Effector memory CD4-positive, alpha-beta T cell (primary cell): ENCODE results near the gene SMC1A.

ENCODE experiments used
- DNase-seq, 3 donors: peaks; one replicate each; pipeline ENCODE4 v3.0.0-alpha.2; 2020
- H3K27ac ChIP-seq: 2 replicates; pipeline ENCODE4 v1.7.0; 2013; ENCODE audit warnings: mild to moderate bottlenecking, low read length, moderate library complexity; ENCODE audit not compliant: insufficient read depth, poor library complexity, severe bottlenecking
- H3K27me3 ChIP-seq: replicated peaks from 2 replicates; pipeline ENCODE4 v1.7.0; 2013; ENCODE audit warnings: mild to moderate bottlenecking, low read length; ENCODE audit not compliant: insufficient read depth, control insufficient read depth, poor library complexity, severe bottlenecking
- H3K36me3 ChIP-seq: 2 replicates; pipeline ENCODE4 v1.7.0; 2013; ENCODE audit warnings: mild to moderate bottlenecking, low read length, moderate library complexity; ENCODE audit not compliant: control insufficient read depth, insufficient read depth
- H3K4me1 ChIP-seq: 2 replicates; pipeline ENCODE4 v1.7.0; 2013; ENCODE audit warnings: low read length, mild to moderate bottlenecking; ENCODE audit not compliant: control insufficient read depth, insufficient read depth, poor library complexity, severe bottlenecking
- H3K4me3 ChIP-seq: 2 replicates; pipeline ENCODE4 v1.7.0; 2013; ENCODE audit warnings: low read length, low read depth, mild to moderate bottlenecking; ENCODE audit not compliant: insufficient read depth, poor library complexity, severe bottlenecking
- H3K9me3 ChIP-seq: 2 replicates; pipeline ENCODE4 v1.7.0; 2013; ENCODE audit warnings: mild to moderate bottlenecking, low read length, moderate library complexity; ENCODE audit not compliant: control insufficient read depth

SMC1A gene

GRCh38 chrX:53441531-53442321 is 19.3 kb upstream of the SMC1A start:
- Histone ChIP-seq H3K4me1 (peaks cover 6% of the 10 kb centered on the region), H3K9me3 (no peaks in the 10 kb centered on the region), H3K27ac (no peak overlapping the region), H3K27me3 (no peaks in the 10 kb centered on the region), H3K4me3 (peak overlapping the region; percentile 47), H3K36me3 (no peaks in the 10 kb centered on the region)
- peak; percentile 58 to 73 (median 59) for DNase-seq

DNA sequence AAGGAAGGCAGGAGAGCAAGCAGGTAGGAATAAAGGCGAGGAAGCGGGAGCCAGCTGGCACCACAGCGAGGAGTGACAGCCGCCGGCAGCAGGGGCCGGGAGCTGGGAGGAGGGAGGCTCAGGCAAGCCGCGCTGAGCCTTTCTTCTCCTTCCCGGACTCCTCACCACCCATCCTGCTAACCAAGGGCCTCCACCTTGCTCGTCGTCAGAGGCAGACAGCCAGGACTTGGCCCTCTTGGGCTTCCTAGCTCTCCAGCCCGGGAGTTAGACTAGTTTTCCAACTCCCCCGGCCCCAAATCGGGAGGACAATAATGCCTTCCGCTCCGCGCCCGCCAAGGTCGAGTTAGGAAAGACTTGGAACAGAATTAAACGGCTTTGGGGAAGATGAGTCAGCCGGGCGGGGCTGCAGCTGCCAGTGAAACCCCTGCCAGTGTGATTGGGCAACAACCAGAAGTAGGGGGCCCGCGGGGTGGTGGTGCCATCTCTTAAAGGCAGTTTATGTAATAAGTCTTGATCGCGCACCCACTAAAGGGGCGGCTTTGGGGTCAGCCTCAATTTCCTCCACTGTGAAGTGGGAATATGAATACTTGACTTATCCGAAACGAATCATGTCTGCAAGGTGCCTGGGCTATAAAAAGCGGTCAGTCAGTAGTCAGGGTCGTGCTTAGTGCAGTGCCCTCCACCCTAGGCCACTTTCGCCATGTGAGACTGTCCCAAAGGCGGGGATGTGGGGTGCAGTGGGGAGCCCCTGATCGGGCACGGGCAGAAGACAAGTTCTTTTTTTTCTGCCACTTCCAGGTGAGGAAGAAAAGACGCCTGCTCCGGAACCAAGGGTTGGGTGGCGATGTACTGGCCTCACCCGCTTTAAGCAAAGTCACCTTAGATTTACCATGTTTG is 18.4 kb upstream of the SMC1A start:
- no peaks in the 10 kb centered on the region for H3K36me3 ChIP-seq
- no peak overlapping the region for H3K27ac ChIP-seq
- H3K4me3 ChIP-seq = peak overlapping the region; percentile 47
- H3K9me3 ChIP-seq = no peaks in the 10 kb centered on the region
- DNase-seq = no peak
- H3K27me3 ChIP-seq = no peaks in the 10 kb centered on the region
- H3K4me1 ChIP-seq = peaks cover 6% of the 10 kb centered on the region

DNA sequence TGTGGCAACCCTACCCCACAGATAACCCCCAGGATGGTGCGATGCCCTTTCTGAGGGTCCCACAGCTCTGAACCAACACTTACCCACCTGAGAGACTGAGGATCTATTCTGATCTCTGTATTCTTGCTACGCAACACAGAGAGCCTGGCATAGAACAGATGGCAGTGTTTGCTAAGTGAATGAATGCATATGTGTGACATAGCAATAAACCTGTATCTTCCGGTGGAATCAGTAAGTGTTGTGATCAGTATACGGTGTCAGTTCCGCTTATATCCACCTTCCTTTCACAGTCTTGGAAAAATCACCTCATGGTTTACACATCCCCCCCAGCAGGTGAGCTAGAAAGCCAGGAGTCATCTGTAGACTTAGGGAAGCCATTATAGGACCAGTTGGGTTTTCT is 17.6 kb upstream of the SMC1A start:
- Histone ChIP-seq H3K27ac (no peak overlapping the region), H3K4me3 (no peak overlapping the region), H3K36me3 (no peaks in the 10 kb centered on the region), H3K4me1 (peaks cover 6% of the 10 kb centered on the region), H3K27me3 (no peaks in the 10 kb centered on the region), H3K9me3 (no peaks in the 10 kb centered on the region)
- no peak for DNase-seq

DNA sequence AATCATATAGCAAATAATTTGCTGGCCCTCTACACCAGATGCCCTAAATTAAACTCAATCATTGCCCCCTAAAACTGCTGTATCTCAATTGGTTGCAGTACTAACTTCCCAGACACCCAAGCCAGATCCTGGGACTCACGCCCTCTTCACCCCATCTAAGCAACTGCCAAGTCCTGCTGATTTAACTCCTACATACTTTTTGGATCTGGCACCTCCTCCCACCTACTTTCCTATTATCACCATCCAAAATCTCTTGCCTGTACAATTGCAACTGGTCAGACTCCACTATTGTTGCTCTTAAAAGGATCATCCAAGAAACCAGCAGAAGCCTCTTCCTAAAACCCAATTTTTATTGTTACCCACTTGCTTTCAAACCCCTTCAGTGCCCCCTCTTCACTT is 16.4 kb upstream of the SMC1A start:
- DNase-seq = no peak

GRCh38 chrX:53438174-53438831 is 15.8 kb upstream of the SMC1A start:
- no peaks in the 10 kb centered on the region for H3K9me3 ChIP-seq
- H3K27ac ChIP-seq = no peak overlapping the region
- H3K4me3 ChIP-seq = no peak overlapping the region
- no peak for DNase-seq
- H3K36me3 ChIP-seq = no peaks in the 10 kb centered on the region
- H3K27me3 ChIP-seq = no peaks in the 10 kb centered on the region
- peaks cover 10% of the 10 kb centered on the region for H3K4me1 ChIP-seq

More for the DNA sequence above, 16.4 kb upstream of the SMC1A start:
- H3K4me3 ChIP-seq = no peak overlapping the region
- H3K27ac ChIP-seq = no peak overlapping the region
- peaks cover 6% of the 10 kb centered on the region for H3K4me1 ChIP-seq
- no peaks in the 10 kb centered on the region for H3K36me3 ChIP-seq
- no peaks in the 10 kb centered on the region for H3K27me3 ChIP-seq
- no peaks in the 10 kb centered on the region for H3K9me3 ChIP-seq

DNA sequence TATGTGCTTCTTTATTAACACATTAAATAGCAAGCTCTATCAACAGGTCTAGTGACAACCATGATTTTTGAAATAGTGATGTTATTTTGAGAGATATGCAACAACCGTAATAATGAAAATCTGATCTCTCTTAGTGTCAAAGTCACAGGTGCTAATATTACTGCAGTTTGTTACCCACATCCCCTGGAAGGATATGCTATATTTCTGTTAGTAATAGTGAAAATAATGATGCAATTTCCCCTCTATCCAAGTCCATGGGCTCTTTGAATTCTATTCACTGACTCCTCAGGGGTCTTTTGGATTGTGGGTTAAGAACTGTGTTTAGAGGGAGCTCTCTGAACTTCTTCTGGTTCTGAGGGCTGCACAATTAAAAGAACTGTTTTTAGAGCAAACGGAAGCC is 14.8 kb upstream of the SMC1A start:
- Histone ChIP-seq H3K9me3 (no peaks in the 10 kb centered on the region), H3K4me1 (peaks cover 9% of the 10 kb centered on the region), H3K27ac (no peak overlapping the region), H3K36me3 (peaks cover under 1% of the 10 kb centered on the region), H3K4me3 (no peak overlapping the region), H3K27me3 (no peaks in the 10 kb centered on the region)
- DNase-seq = no peak

GRCh38 chrX:53435997-53436396 is 13.5 kb upstream of the SMC1A start:
- H3K4me1 ChIP-seq = peaks cover 4% of the 10 kb centered on the region
- peak; percentile 21 to 51 (median 44) for DNase-seq

DNA sequence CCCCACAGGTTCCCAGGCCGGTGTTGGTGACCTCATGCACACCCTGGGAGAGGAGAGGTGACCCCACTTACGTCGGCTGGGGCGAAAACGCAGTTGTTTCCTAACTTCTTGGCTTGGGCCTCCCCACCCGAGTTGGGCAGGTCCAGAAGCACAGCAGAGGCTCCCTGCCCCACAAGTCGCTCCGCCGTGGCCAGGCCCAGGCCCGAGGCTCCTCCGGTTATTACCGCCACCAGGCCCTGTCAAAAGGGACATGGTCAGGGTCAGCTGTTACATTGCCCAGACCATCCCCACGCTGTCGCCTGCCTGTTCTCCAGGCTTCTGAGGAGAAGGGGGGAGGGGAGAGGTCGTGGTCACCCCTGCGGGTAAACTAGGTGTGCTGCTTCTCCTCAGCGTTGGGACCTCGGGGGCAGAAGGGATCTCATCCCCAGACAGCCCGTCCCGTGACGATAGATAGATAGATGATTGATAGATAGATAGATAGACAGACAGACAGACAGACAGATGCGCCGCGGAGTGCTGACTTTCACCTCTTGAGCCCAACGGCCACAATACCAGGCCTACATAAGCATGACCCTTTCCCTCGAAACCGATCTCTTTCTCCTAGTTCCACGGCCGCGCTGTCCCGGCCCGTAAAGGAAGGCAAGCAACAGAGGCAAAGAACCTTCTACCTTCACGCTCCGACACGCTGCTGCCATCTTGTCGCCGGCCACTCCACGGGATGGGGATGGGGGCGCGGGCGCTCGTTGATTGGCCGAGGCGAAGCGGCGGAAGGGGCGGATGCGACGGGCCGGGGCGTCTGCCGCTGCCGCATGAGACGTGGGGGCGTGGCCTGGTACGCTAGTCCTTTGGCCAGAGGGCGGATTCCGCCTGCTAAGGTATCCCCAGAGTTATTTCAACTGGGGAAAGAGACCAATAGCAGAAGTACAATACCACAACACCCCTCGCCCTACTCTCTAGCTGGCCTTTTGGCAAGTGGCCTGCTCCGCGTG is 11.5 kb upstream of the SMC1A start, which contains the start of gene HSD17B10:
Gene HSD17B10, minus strand, starts transcription at position 720 of the 989 bp plus-strand sequence. Its CDS starts 25 bp downstream, at position 695.
- DNase-seq = peak; percentile 72 to 80 (median 77)
- H3K4me1 ChIP-seq = peaks cover 4% of the 10 kb centered on the region
- H3K27ac ChIP-seq = peak within 1 kb of the TSS; percentile 59
- H3K36me3 ChIP-seq = peaks cover 16% of the 10 kb centered on the region
- peak within 1 kb of the TSS; percentile 62 for H3K4me3 ChIP-seq
- H3K27me3 ChIP-seq = no peaks in the 10 kb centered on the region
- no peaks in the 10 kb centered on the region for H3K9me3 ChIP-seq

More at GRCh38 chrX:53435997-53436396, 13.5 kb upstream of the SMC1A start:
- H3K4me3 ChIP-seq = no peak overlapping the region
- no peaks in the 10 kb centered on the region for H3K27me3 ChIP-seq
- H3K27ac ChIP-seq = no peak overlapping the region
- peaks cover 13% of the 10 kb centered on the region for H3K36me3 ChIP-seq
- no peaks in the 10 kb centered on the region for H3K9me3 ChIP-seq

DNA sequence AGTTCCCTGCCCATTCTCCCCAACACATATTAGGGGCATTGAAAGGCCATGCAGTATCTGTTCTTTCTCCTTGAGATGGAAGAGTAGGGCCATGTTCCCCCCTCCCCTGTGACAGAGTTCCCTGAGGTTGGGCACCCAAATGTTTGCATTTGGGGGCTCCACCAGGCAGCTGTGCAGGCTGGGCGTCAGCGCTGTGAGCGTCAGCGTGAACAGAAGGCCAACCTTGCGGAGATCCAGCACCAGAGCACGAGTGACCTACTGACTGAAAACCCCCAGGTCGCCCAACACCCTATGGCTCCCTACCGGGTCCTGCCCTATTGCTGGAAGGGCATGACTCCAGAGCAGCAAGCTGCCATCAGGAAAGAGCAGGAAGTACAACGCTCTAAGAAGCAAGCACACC is 7.8 kb upstream of the SMC1A start:
- Histone ChIP-seq H3K4me1 (peaks cover 4% of the 10 kb centered on the region), H3K27me3 (no peaks in the 10 kb centered on the region), H3K9me3 (no peaks in the 10 kb centered on the region), H3K27ac (no peak overlapping the region), H3K36me3 (peaks cover 16% of the 10 kb centered on the region), H3K4me3 (no peak overlapping the region)
- no peak for DNase-seq
